DND-41 (cell line): ENCODE results near the gene MRPL27.

Experiments used
- EZH2 ChIP-seq: IDR thresholded peaks from 3 replicates; pipeline ENCODE4 v1.6.1; 2012; ENCODE audit warnings: borderline replicate concordance, low read depth, mild to moderate bottlenecking, moderate library complexity, low read length, inconsistent platforms; ENCODE audit not compliant: severe bottlenecking
- TF ChIP-seq, protein P1 (sequence below): IDR thresholded peaks from 2 replicates; pipeline ENCODE4 v1.5.1; 2012; ENCODE audit warnings: borderline replicate concordance, low read length, moderate library complexity, mild to moderate bottlenecking; ENCODE audit not compliant: poor library complexity, severe bottlenecking; ENCODE audit errors: extremely low read depth

DNA sequence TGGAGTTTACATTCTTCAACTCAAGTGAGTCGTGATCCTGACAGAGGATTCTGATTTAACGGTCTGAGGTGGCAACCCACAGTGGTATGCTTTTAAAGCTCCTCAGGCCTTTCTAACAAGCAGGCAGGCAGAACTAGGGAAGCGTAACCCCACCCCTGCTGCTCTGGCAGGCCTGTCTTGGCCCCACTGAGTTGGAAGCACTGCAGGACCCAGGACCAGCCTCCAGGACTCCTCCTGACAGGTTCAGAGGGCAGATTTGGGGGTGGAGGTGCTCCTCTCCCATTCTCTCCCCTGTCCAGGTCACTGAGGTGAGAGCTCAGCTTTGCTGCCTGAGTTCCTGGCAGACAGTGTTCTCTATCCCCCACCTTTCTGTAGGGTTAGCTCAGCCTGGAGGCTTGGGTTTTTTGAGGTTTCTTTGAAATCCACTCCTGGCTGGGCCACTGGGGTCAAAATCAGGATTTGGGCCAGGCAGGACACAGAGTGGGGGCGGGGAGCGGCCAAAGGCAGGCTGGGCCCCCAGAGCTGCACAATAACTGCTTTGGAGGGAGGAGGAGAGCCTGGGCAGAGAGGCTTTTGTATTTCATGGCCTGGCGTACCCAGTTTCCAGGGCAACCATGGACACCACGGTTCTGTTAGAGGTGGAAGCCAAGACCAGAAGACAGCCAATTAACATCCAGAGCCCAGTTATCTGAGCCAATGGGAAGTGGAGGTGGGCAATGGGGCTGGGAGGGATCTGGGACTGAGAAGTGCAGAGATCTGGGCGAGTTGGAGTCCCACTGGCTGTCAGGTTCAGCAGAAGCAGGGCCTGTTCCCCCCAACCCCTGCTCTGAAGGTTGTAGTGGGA, 9.5 kb downstream of the MRPL27 start:
- TF ChIP-seq, protein P1, sequence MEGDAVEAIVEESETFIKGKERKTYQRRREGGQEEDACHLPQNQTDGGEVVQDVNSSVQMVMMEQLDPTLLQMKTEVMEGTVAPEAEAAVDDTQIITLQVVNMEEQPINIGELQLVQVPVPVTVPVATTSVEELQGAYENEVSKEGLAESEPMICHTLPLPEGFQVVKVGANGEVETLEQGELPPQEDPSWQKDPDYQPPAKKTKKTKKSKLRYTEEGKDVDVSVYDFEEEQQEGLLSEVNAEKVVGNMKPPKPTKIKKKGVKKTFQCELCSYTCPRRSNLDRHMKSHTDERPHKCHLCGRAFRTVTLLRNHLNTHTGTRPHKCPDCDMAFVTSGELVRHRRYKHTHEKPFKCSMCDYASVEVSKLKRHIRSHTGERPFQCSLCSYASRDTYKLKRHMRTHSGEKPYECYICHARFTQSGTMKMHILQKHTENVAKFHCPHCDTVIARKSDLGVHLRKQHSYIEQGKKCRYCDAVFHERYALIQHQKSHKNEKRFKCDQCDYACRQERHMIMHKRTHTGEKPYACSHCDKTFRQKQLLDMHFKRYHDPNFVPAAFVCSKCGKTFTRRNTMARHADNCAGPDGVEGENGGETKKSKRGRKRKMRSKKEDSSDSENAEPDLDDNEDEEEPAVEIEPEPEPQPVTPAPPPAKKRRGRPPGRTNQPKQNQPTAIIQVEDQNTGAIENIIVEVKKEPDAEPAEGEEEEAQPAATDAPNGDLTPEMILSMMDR: no peak
- TF ChIP-seq EZH2: no peak
